ENCODE measurements around the gene ATOH1. TPM values are rescaled to one million over a fixed set of nuclear protein-coding genes. Genes with fewer than 3 reads are reported as not detected.

The ATOH1 gene
- polyA plus RNA-seq, 2 of the 4 experiments (the other 2 are of a cell fraction), result not detected

GRCh38 chr4:93879919-93880318 is 51.4 kb downstream of the ATOH1 start:
- Histone ChIP-seq H3K9me3 (no peaks in the 10 kb centered on the region), H3K4me2 (no peak overlapping the region), H3K4me3 (no peak overlapping the region), H3K27ac (no peak overlapping the region), H3K4me1 (no peaks in the 10 kb centered on the region)
- no peak for TF ChIP-seq SMC3 (IDR thresholded peaks at IDR 0.05)
- TF ChIP-seq RCOR1 (IDR thresholded peaks at IDR 0.05; ENCODE audit: low read depth, low read length), result no peak
- no peak for TF ChIP-seq ZC3H11A (IDR thresholded peaks at IDR 0.05)
- DNase-seq (ENCODE audit: low read depth in 1 of 2, low spot score in 1 of 2), result no peak
- 14% methylated on average over 4 of the region's 4 CpGs for WGBS (ENCODE audit: missing lambda C conversion rate)
- FAIRE-seq, result no peak
- ATAC-seq, result no peak
- ChIA-PET CTCF (interaction anchor here (0.7 kb wide), 1 partner anchor 13 kb away, joined by 3 read pairs; no protein-coding TSS in a partner anchor), POLR2A (no interaction called here)

Small RNA genes within 50 kb of the gene (small RNA-seq; reads per million reads assigned to genes)
- gene RNA5SP164, result 0 reads per million in 6 experiments
